PC-3 (cell line): ENCODE results near the gene KLK5. TPM values are rescaled to one million over a fixed set of nuclear protein-coding genes. Genes with fewer than 3 reads are reported as not detected.

Experiments used
- ATAC-seq: fragments of 200-7000 bp; cut with Tn5 transposase; 2 replicates; pipeline ENCODE4 v1.9.1; 2020; ENCODE audit warnings: mild to moderate bottlenecking, moderate library complexity
- BruUV-seq: library from RNA; stranded (reverse); fragments of 400-500 nt; replicated peaks from 2 replicates; lab custom pipeline; 2021; lab: Mats Ljungman, UMichigan
- CTCF ChIA-PET: fragments of 300-600 bp; sonication (Branson Sonifier 250); formaldehyde crosslinking; loops from one replicate; lab custom pipeline; 2022; ENCODE audit warnings: antibody characterized with exemption; lab: Charles Lee
- POLR2A ChIA-PET: fragments of 300-600 bp; sonication (Branson Sonifier 250); formaldehyde crosslinking; loops from one replicate; lab custom pipeline; 2022; ENCODE audit warnings: antibody characterized with exemption; ENCODE audit not compliant: unreplicated experiment; lab: Charles Lee
- DNase-seq: peaks from one replicate; pipeline ENCODE4 v3.0.0-alpha.2; 2015
- H2AFZ ChIP-seq: fragments of 300-600 bp; sonication (generic); 2 replicates; pipeline ENCODE4 v1.6.0; 2016; ENCODE audit warnings: antibody characterized with exemption, low read length
- H3F3A ChIP-seq: fragments of 300-600 bp; sonication (generic); one replicate; pipeline ENCODE4 v1.6.0; 2017; ENCODE audit warnings: antibody characterized with exemption, low read length, control low read depth, mild to moderate bottlenecking; ENCODE audit not compliant: unreplicated experiment
- H3K27ac ChIP-seq: fragments of 300-600 bp; sonication (generic); 2 replicates; pipeline ENCODE4 v1.5.1; 2016; ENCODE audit warnings: mild to moderate bottlenecking, low read length
- H3K27me3 ChIP-seq: fragments of 300-600 bp; sonication (generic); 2 replicates; pipeline ENCODE4 v1.6.1; 2016; ENCODE audit warnings: low read length, mixed read lengths
- H3K36me3 ChIP-seq: fragments of 300-600 bp; sonication (generic); 2 replicates; pipeline ENCODE4 v1.6.1; 2016; ENCODE audit warnings: low read depth, mixed run types, low read length, mixed read lengths
- H3K4me1 ChIP-seq: fragments of 300-600 bp; sonication (generic); 2 replicates; pipeline ENCODE4 v1.5.1; 2016; ENCODE audit warnings: low read length; ENCODE audit not compliant: insufficient read depth
- H3K4me2 ChIP-seq: fragments of 300-600 bp; sonication (generic); 2 replicates; pipeline ENCODE4 v1.6.0; 2016; ENCODE audit warnings: low read length
- H3K4me3 ChIP-seq: fragments of 300-600 bp; sonication (generic); 2 replicates; pipeline ENCODE4 v1.5.1; 2016; ENCODE audit warnings: mild to moderate bottlenecking, low read length, mixed read lengths
- H3K79me2 ChIP-seq: fragments of 300-600 bp; sonication (generic); 2 replicates; pipeline ENCODE4 v1.6.1; 2017; ENCODE audit warnings: low read length, mixed read lengths
- H3K9ac ChIP-seq: fragments of 300-600 bp; sonication (generic); 2 replicates; pipeline ENCODE4 v1.6.0; 2016; ENCODE audit warnings: mild to moderate bottlenecking, low read length
- H3K9me2 ChIP-seq: fragments of 300-600 bp; sonication (generic); replicated peaks from 2 replicates; pipeline ENCODE4 v1.6.1; 2016; ENCODE audit warnings: mixed run types, low read length, mixed read lengths
- H3K9me3 ChIP-seq: fragments of 300-600 bp; sonication (generic); 2 replicates; pipeline ENCODE4 v1.6.1; 2016; ENCODE audit warnings: low read length, mixed read lengths
- H4K20me1 ChIP-seq: fragments of 300-600 bp; sonication (generic); 2 replicates; pipeline ENCODE4 v1.6.1; 2016; ENCODE audit warnings: low read length, mixed read lengths
- EZH2 ChIP-seq: fragments of 300-600 bp; sonication (generic); IDR thresholded peaks from one replicate; pipeline ENCODE4 v1.6.1; 2017; ENCODE audit warnings: antibody characterized with exemption, mild to moderate bottlenecking, low read length; ENCODE audit not compliant: unreplicated experiment
- EZH2phosphoT487 ChIP-seq: fragments of 300-600 bp; sonication (generic); IDR thresholded peaks from 2 replicates; pipeline ENCODE4 v1.6.1; 2018; ENCODE audit warnings: mild to moderate bottlenecking, antibody characterized with exemption, low read length, borderline replicate concordance
- intact Hi-C: fragments of 100-400 bp; cut with micrococcal nuclease; formaldehyde crosslinking; loops from 2 replicates; pipeline ENCODE4 v1.9.0; 2023
- total RNA-seq: library from RNA; depleted of rRNA; stranded (reverse); fragments of >200 nt; gene quantifications from 2 replicates; pipeline ENCODE4 v1.2.3, GENCODE V29; 2014
- TF ChIP-seq, protein P1 (sequence below): fragments of 300-600 bp; sonication (generic); conservative IDR thresholded peaks from 2 replicates; pipeline ENCODE4 v1.5.1; 2017; ENCODE audit warnings: antibody characterized with exemption, low read depth, mild to moderate bottlenecking, low read length

KLK5 gene
- total RNA-seq, 1 experiment from 2014 or later = 59.0 TPM

GRCh38 chr19:50949861-50950260 lies 3.0 kb downstream of the KLK5 start:
- no peak for DNase-seq
- Histone ChIP-seq H4K20me1 (no peaks in the 10 kb centered on the region), H3K9me3 (no peaks in the 10 kb centered on the region), H3K9me2 (no peaks in the 10 kb centered on the region), H3K9ac (no peak overlapping the region), H3K36me3 (no peaks in the 10 kb centered on the region), H3K27ac (no peak overlapping the region), H3F3A (no peaks in the 10 kb centered on the region), H2AFZ (no peak overlapping the region), H3K4me2 (no peak overlapping the region), H3K4me1 (peaks cover 11% of the 10 kb centered on the region), H3K79me2 (no peaks in the 10 kb centered on the region), H3K4me3 (no peak overlapping the region), H3K27me3 (no peaks in the 10 kb centered on the region)
- POLR2A ChIA-PET = no interaction called here
- ATAC-seq = no peak
- CTCF ChIA-PET = no interaction called here
- intact Hi-C loops = no loop called here
- BruUV-seq = no TSS peak
- TF ChIP-seq EZH2 = no peak
- TF ChIP-seq EZH2phosphoT487 = no peak
- TF ChIP-seq, protein P1, sequence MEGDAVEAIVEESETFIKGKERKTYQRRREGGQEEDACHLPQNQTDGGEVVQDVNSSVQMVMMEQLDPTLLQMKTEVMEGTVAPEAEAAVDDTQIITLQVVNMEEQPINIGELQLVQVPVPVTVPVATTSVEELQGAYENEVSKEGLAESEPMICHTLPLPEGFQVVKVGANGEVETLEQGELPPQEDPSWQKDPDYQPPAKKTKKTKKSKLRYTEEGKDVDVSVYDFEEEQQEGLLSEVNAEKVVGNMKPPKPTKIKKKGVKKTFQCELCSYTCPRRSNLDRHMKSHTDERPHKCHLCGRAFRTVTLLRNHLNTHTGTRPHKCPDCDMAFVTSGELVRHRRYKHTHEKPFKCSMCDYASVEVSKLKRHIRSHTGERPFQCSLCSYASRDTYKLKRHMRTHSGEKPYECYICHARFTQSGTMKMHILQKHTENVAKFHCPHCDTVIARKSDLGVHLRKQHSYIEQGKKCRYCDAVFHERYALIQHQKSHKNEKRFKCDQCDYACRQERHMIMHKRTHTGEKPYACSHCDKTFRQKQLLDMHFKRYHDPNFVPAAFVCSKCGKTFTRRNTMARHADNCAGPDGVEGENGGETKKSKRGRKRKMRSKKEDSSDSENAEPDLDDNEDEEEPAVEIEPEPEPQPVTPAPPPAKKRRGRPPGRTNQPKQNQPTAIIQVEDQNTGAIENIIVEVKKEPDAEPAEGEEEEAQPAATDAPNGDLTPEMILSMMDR = no peak

- Histone ChIP-seq H3K27ac (no peak overlapping the region), H3K4me1 (peaks cover 9% of the 10 kb centered on the region), H3K36me3 (no peaks in the 10 kb centered on the region), H3K27me3 (no peaks in the 10 kb centered on the region), H3K79me2 (no peaks in the 10 kb centered on the region), H2AFZ (no peak overlapping the region), H3F3A (peaks cover 3% of the 10 kb centered on the region), H3K4me2 (no peak overlapping the region), H3K9ac (no peak overlapping the region), H3K9me2 (no peaks in the 10 kb centered on the region), H3K4me3 (no peak overlapping the region), H3K9me3 (no peaks in the 10 kb centered on the region), H4K20me1 (no peaks in the 10 kb centered on the region)
- POLR2A ChIA-PET = no interaction called here
- no TSS peak for BruUV-seq
- CTCF ChIA-PET = no interaction called here
- TF ChIP-seq EZH2phosphoT487 = no peak
- TF ChIP-seq, protein P1 = no peak
- TF ChIP-seq EZH2 = no peak
- DNase-seq = no peak
- intact Hi-C loops = no loop called here
- ATAC-seq = no peak
Observed at GRCh38 chr19:50947123-50947522, 5.7 kb downstream of the KLK5 start.

GRCh38 chr19:50944795-50945194 lies 8.0 kb downstream of the KLK5 start:
- no peak for TF ChIP-seq EZH2phosphoT487
- no peak for TF ChIP-seq EZH2
- TF ChIP-seq, protein P1 = no peak

More at GRCh38 chr19:50944795-50945194, 8.0 kb downstream of the KLK5 start:
- no peak for ATAC-seq
- Histone ChIP-seq H3K79me2 (no peaks in the 10 kb centered on the region), H3K27ac (no peak overlapping the region), H3K4me1 (peaks cover 9% of the 10 kb centered on the region), H3K4me2 (no peak overlapping the region), H3K27me3 (no peaks in the 10 kb centered on the region), H3K36me3 (no peaks in the 10 kb centered on the region), H4K20me1 (no peaks in the 10 kb centered on the region), H3K9me2 (no peaks in the 10 kb centered on the region), H2AFZ (no peak overlapping the region), H3F3A (peaks cover 3% of the 10 kb centered on the region), H3K4me3 (no peak overlapping the region), H3K9ac (no peak overlapping the region), H3K9me3 (no peaks in the 10 kb centered on the region)
- BruUV-seq = no TSS peak
- intact Hi-C loops = no loop called here
- ChIA-PET CTCF (no interaction called here), POLR2A (no interaction called here)
- no peak for DNase-seq
